Islet of Langerhans (tissue), 1 donor: ENCODE measurements around the gene ASB7.
A peak's percentile ranks its signal among the peaks of the same experiment; 100 is the strongest.
"Not testable (repeated sequence)": the region's sequence is repeated elsewhere in the genome, so short reads cannot be mapped to it uniquely, and the experiment has no call there.

Experiments
- FAIRE-seq: peaks from one replicate; lab custom pipeline; 2011; peaks lifted over from hg19 to GRCh38; lab: Jason Lieb, UNC

Gene ASB7

GRCh38 chr15:100602064-100602822 is at the start of gene ASB7, which contains the start of gene LINS1:
Gene ASB7 (plus strand): TSS chr15:100602589. CDS start chr15:100612217, 9,628 bp downstream.
Gene LINS1 (minus strand): TSS chr15:100602184. CDS start chr15:100580842, 21,342 bp downstream.
- peak; percentile 74 for FAIRE-seq

GRCh38 chr15:100553468-100553867 is 48.9 kb upstream of the ASB7 start:
- FAIRE-seq: no peak

GRCh38 chr15:100558771-100559254 is 43.6 kb upstream of the ASB7 start:
- no peak for FAIRE-seq

GRCh38 chr15:100559330-100559729 is 43.1 kb upstream of the ASB7 start:
- FAIRE-seq: no peak

GRCh38 chr15:100560323-100560722 is 42.1 kb upstream of the ASB7 start:
- FAIRE-seq: no peak

GRCh38 chr15:100565591-100565990 is 36.8 kb upstream of the ASB7 start:
- no peak for FAIRE-seq

- FAIRE-seq: no peak
Observed at GRCh38 chr15:100566850-100567628, 35.4 kb upstream of the ASB7 start.

GRCh38 chr15:100569391-100569790 is 33.0 kb upstream of the ASB7 start:
- no peak for FAIRE-seq

GRCh38 chr15:100570275-100570674 is 32.1 kb upstream of the ASB7 start:
- no peak for FAIRE-seq

GRCh38 chr15:100570735-100571313 is 31.6 kb upstream of the ASB7 start:
- FAIRE-seq: no peak

GRCh38 chr15:100571592-100572167 is 30.7 kb upstream of the ASB7 start:
- FAIRE-seq: no peak

GRCh38 chr15:100572362-100572983 is 29.9 kb upstream of the ASB7 start:
- peak; percentile 99 for FAIRE-seq

GRCh38 chr15:100573526-100573925 is 28.9 kb upstream of the ASB7 start:
- no peak for FAIRE-seq

GRCh38 chr15:100580414-100580813 is 22.0 kb upstream of the ASB7 start:
- no peak for FAIRE-seq

GRCh38 chr15:100588638-100589242 is 13.6 kb upstream of the ASB7 start:
- peak; percentile 17 for FAIRE-seq

- not testable (repeated sequence) for FAIRE-seq
Observed at GRCh38 chr15:100591163-100591562, 11.2 kb upstream of the ASB7 start.

- FAIRE-seq: no peak
Observed at GRCh38 chr15:100591835-100592234, 10.6 kb upstream of the ASB7 start.

- no peak for FAIRE-seq
Observed at GRCh38 chr15:100592898-100593297, 9.5 kb upstream of the ASB7 start.

GRCh38 chr15:100593431-100593830 is 9.0 kb upstream of the ASB7 start:
- FAIRE-seq: no peak

GRCh38 chr15:100595964-100596363 is 6.4 kb upstream of the ASB7 start:
- FAIRE-seq: no peak

GRCh38 chr15:100596792-100597191 is 5.6 kb upstream of the ASB7 start:
- FAIRE-seq: no peak

- FAIRE-seq: no peak
Observed at GRCh38 chr15:100597862-100598261, 4.5 kb upstream of the ASB7 start.
